PFSK-1 (cell line): ENCODE measurements around the gene MICU1.

Experiments
- FOXP2 ChIP-seq: optimal IDR thresholded peaks from 2 replicates; pipeline ENCODE3; 2011; ENCODE audit warnings: borderline replicate concordance, control low read depth, inconsistent platforms; ENCODE audit not compliant: insufficient read depth; ENCODE audit errors: extremely low read length, extremely low read depth
- POLR2AphosphoS5 ChIP-seq: IDR thresholded peaks from 2 replicates; pipeline ENCODE4 v1.6.1; 2012; ENCODE audit warnings: low read depth, mild to moderate bottlenecking, control low read depth, low read length, moderate library complexity
- REST ChIP-seq, 2 experiments: IDR thresholded peaks; 2 replicates each; pipeline versions ENCODE4 v1.6.1 to v1.8.0; 2011 to 2012; ENCODE audit warnings: low read depth in 2 of 2, low read length in 2 of 2, control low read depth in 1 of 2, inconsistent platforms in 1 of 2, mild to moderate bottlenecking in 1 of 2, moderate library complexity in 1 of 2; ENCODE audit not compliant: insufficient read depth in 1 of 2
- SIN3A ChIP-seq: IDR thresholded peaks from 2 replicates; pipeline ENCODE4 v1.6.1; 2012; ENCODE audit warnings: mild to moderate bottlenecking, low read length, moderate library complexity, borderline replicate concordance; ENCODE audit not compliant: insufficient read depth
- TAF1 ChIP-seq: IDR thresholded peaks from 2 replicates; pipeline ENCODE4 v1.6.1; 2012; ENCODE audit warnings: low read length, control low read depth, borderline replicate concordance; ENCODE audit not compliant: insufficient read depth

Gene MICU1

GRCh38 chr10:72466018-72466417, 159.9 kb downstream of the MICU1 start:
- no peak for TF ChIP-seq TAF1
- no peak for TF ChIP-seq SIN3A
- no peak for TF ChIP-seq POLR2AphosphoS5
- no peak for TF ChIP-seq FOXP2
- TF ChIP-seq REST (IDR thresholded peaks at IDR 0.05; ENCODE audit: insufficient read depth in 1 of 2, low read depth in 2 of 2, low read length in 2 of 2) = no peak

- TF ChIP-seq FOXP2 = no peak
- no peak for TF ChIP-seq TAF1
Observed at GRCh38 chr10:72464438-72464837, 161.4 kb downstream of the MICU1 start.

GRCh38 chr10:72462261-72462660, 163.6 kb downstream of the MICU1 start:
- TF ChIP-seq FOXP2 (no peak), REST (IDR thresholded peaks at IDR 0.05; ENCODE audit: insufficient read depth in 1 of 2, low read depth in 2 of 2, low read length in 2 of 2) (no peak), TAF1 (no peak), POLR2AphosphoS5 (no peak), SIN3A (no peak)

DNA sequence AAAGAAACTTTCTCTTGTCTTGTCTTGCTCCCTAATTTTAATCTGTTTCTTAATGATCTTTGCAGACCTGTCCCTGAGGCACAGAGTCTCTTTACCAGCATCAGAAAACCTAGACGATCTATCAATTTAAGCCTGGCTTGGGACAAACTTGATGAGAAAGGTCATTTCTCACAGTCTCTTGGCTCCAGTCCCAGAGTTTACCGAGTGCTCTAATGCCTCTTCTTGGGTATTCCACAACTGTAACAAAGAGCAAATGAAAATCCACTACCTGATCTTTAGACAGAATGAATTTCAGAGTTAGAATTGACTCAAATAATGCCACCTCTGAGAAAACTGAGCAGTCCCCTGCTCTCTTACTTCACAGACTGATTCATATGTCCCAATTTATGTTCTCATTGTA, 164.8 kb downstream of the MICU1 start:
- no peak for TF ChIP-seq REST (IDR thresholded peaks at IDR 0.05; ENCODE audit: insufficient read depth in 1 of 2, low read depth in 2 of 2, low read length in 2 of 2)
- TF ChIP-seq SIN3A = no peak
- TF ChIP-seq TAF1 = no peak
- no peak for TF ChIP-seq FOXP2

GRCh38 chr10:72460284-72460876, 165.5 kb downstream of the MICU1 start:
- TF ChIP-seq REST (IDR thresholded peaks at IDR 0.05; ENCODE audit: insufficient read depth in 1 of 2, low read depth in 2 of 2, low read length in 2 of 2) (no peak), FOXP2 (no peak), TAF1 (no peak), SIN3A (no peak)
